Endothelial cell of umbilical vein (primary cell): Measurements from ENCODE around the gene MOB3A. TPM values are rescaled to one million over a fixed set of nuclear protein-coding genes. Genes with fewer than 3 reads are reported as not detected.

ENCODE experiments used
- BruUV-seq: library from RNA; stranded (reverse); fragments of 400-500 nt; replicated peaks from 2 replicates; lab custom pipeline; 2021; lab: Mats Ljungman, UMichigan
- CTCF ChIA-PET: fragments of 300-600, 350-600 bp; sonication (Branson Sonifier 250); formaldehyde crosslinking; loops from one replicate; lab custom pipeline; 2021; ENCODE audit warnings: antibody characterized with exemption, inconsistent platforms; lab: Charles Lee
- POLR2A ChIA-PET: fragments of 300-600, 350-600 bp; sonication (Branson Sonifier 250); formaldehyde crosslinking; loops from one replicate; lab custom pipeline; 2021; ENCODE audit warnings: antibody characterized with exemption, inconsistent platforms; lab: Charles Lee
- DNase-seq: peaks from one replicate; pipeline ENCODE4 v3.0.0-alpha.2; 2011; ENCODE audit warnings: low read depth, low spot score
- FAIRE-seq: peaks from 2 replicates; lab custom pipeline; 2011; peaks lifted over from hg19 to GRCh38; lab: Jason Lieb, UNC
- H2AFZ ChIP-seq: 2 replicates; pipeline ENCODE4 v1.6.0; 2012; ENCODE audit warnings: low read depth, low read length, control low read depth, inconsistent platforms
- H3K27ac ChIP-seq: 2 replicates; pipeline ENCODE4 v1.5.1; 2011; ENCODE audit warnings: low read depth, mild to moderate bottlenecking, control low read depth, low read length, moderate library complexity; ENCODE audit not compliant: insufficient read depth
- H3K27me3 ChIP-seq, 2 experiments: 2 replicates each; pipeline versions ENCODE4 v1.6.0 to v1.6.1; 2011; ENCODE audit warnings: low read length in 2 of 2, mixed read lengths in 1 of 2; ENCODE audit not compliant: control insufficient read depth in 2 of 2, insufficient read depth in 2 of 2
- H3K36me3 ChIP-seq, 2 experiments: 2 replicates in 1 of 2; 3 replicates in 1 of 2; pipeline ENCODE4 v1.5.1; 2011; ENCODE audit warnings: low read length in 2 of 2, mild to moderate bottlenecking in 1 of 2, moderate library complexity in 1 of 2; ENCODE audit not compliant: control insufficient read depth in 2 of 2, insufficient read depth in 2 of 2; ENCODE audit errors: extremely low read depth in 1 of 2
- H3K4me1 ChIP-seq: 3 replicates; pipeline ENCODE4 v1.5.1; 2011; ENCODE audit warnings: mild to moderate bottlenecking, low read length; ENCODE audit not compliant: control insufficient read depth, insufficient read depth; ENCODE audit errors: extremely low read depth
- H3K4me2 ChIP-seq: 2 replicates; pipeline ENCODE4 v1.6.1; 2011; ENCODE audit warnings: low read length, control low read depth, mixed read lengths; ENCODE audit not compliant: insufficient read depth
- H3K4me3 ChIP-seq, 3 experiments: fragments of 200-600 bp in 1 of 3; sonication (generic), shearing (Covaris generic) in 1 of 3; replicated peaks in 1 of 3; 2 replicates each; pipeline ENCODE4 v1.5.1; 2011 to 2016; ENCODE audit warnings: control low read depth in 3 of 3, low read length in 3 of 3, mild to moderate bottlenecking in 2 of 3, inconsistent platforms in 1 of 3, low read depth in 1 of 3, moderate library complexity in 1 of 3; ENCODE audit not compliant: insufficient read depth in 1 of 3
- H3K79me2 ChIP-seq: 2 replicates; pipeline ENCODE4 v1.6.0; 2012; ENCODE audit warnings: low read length, inconsistent platforms; ENCODE audit not compliant: control insufficient read depth, insufficient read depth
- H3K9ac ChIP-seq: replicated peaks from 2 replicates; pipeline ENCODE3; 2011; ENCODE audit warnings: low read length, control low read depth; ENCODE audit not compliant: insufficient read depth; ENCODE audit errors: extremely low read depth
- H3K9me1 ChIP-seq: replicated peaks from 3 replicates; pipeline ENCODE4 v1.6.0; 2011; ENCODE audit warnings: mild to moderate bottlenecking, low read length; ENCODE audit not compliant: control insufficient read depth, insufficient read depth; ENCODE audit errors: extremely low read depth
- H3K9me3 ChIP-seq: replicated peaks from 2 replicates; pipeline ENCODE4 v1.5.1; 2012; ENCODE audit warnings: low read length, inconsistent platforms; ENCODE audit not compliant: control insufficient read depth, insufficient read depth
- H4K20me1 ChIP-seq: replicated peaks from 2 replicates; pipeline ENCODE3; 2011; ENCODE audit warnings: mild to moderate bottlenecking, low read length; ENCODE audit not compliant: control insufficient read depth, insufficient read depth; ENCODE audit errors: extremely low read depth
- EZH2 ChIP-seq: IDR thresholded peaks from 2 replicates; pipeline ENCODE4 v1.6.1; 2012; ENCODE audit warnings: borderline replicate concordance, low read depth, mild to moderate bottlenecking, moderate library complexity, low read length, inconsistent platforms; ENCODE audit not compliant: severe bottlenecking
- FOS ChIP-seq: IDR thresholded peaks from 2 replicates; pipeline ENCODE4 v1.6.1; 2011; ENCODE audit warnings: mild to moderate bottlenecking, low read length, moderate library complexity, borderline replicate concordance; ENCODE audit not compliant: insufficient read depth
- GATA2 ChIP-seq: IDR thresholded peaks from 2 replicates; pipeline ENCODE4 v1.7.0; 2011; ENCODE audit warnings: low read depth, mild to moderate bottlenecking, moderate library complexity, mixed read lengths, low read length; ENCODE audit not compliant: insufficient read length, insufficient read depth
- JUN ChIP-seq: IDR thresholded peaks from 2 replicates; pipeline ENCODE4 v1.6.1; 2011; ENCODE audit warnings: borderline replicate concordance, low read depth; ENCODE audit not compliant: insufficient read length, insufficient read depth
- MYC ChIP-seq: IDR thresholded peaks from one replicate; pipeline ENCODE4 v1.6.1; 2011; ENCODE audit warnings: mild to moderate bottlenecking, low read depth, low read length
- POLR2A ChIP-seq: IDR thresholded peaks from 2 replicates; pipeline ENCODE4 v1.6.1; 2012; ENCODE audit warnings: low read depth, mild to moderate bottlenecking, control low read depth, low read length
- POLR2AphosphoS5 ChIP-seq: IDR thresholded peaks from 2 replicates; pipeline ENCODE4 v1.6.1; 2012; ENCODE audit warnings: low read depth, mild to moderate bottlenecking, control low read depth, low read length, moderate library complexity; ENCODE audit not compliant: insufficient read depth
- dilution Hi-C: fragments of 300-500 bp; cut with MboI; formaldehyde crosslinking; loops from one replicate; pipeline ENCODE4 v1.15.0; 2019; ENCODE audit warnings: low sequenced_read_pairs; ENCODE audit not compliant: extremely low pct_ligation_motif_present
- intact Hi-C: fragments of 100-400 bp; cut with micrococcal nuclease; formaldehyde crosslinking; loops from one replicate; pipeline ENCODE4 v1.10.0; 2022
- polyA plus RNA-seq, 4 experiments: library from polyadenylated mRNA; depleted of rRNA in 3 of 4; stranded (reverse) in 3 of 4; unstranded in 1 of 4; fragments of >200 nt; gene quantifications; 2 replicates each; pipeline versions ENCODE4 v1.2.1 to v1.2.3, GENCODE V29; 2011 to 2012; ENCODE audit warnings: missing spikeins in 1 of 4
- total RNA-seq: library from RNA; stranded (reverse); gene quantifications from 2 replicates; pipeline ENCODE4 v1.2.3, GENCODE V29; 2021
- TF ChIP-seq, protein P1 (sequence below): IDR thresholded peaks from 2 replicates; pipeline ENCODE4 v1.6.1; 2011; ENCODE audit not compliant: insufficient read depth, insufficient read length
- TF ChIP-seq, protein P2 (sequence below), 2 donors: IDR thresholded peaks; 1 replicate in 1 of 2; 2 replicates in 1 of 2; pipeline ENCODE4 v1.5.1; 2011; ENCODE audit warnings: low read length in 2 of 2, mild to moderate bottlenecking in 2 of 2, moderate library complexity in 2 of 2, control low read depth in 1 of 2, inconsistent platforms in 1 of 2, low read depth in 1 of 2; ENCODE audit not compliant: insufficient read depth in 1 of 2; ENCODE audit errors: extremely low read depth in 1 of 2

Gene MOB3A
- total and polyA plus RNA-seq, 2 donors (not counting 3 experiments of a cell fraction or from before 2014, with no cell fraction given): 46.5 to 59.7 TPM

GRCh38 chr19:2036424-2036823 is 59.7 kb downstream of the MOB3A start:
- Histone ChIP-seq H3K9ac (no peak overlapping the region), H3K9me1 (no peaks in the 10 kb centered on the region), H2AFZ (no peak overlapping the region), H4K20me1 (no peaks in the 10 kb centered on the region), H3K4me3 (no peak overlapping the region), H3K36me3 (peaks cover 0 to 29% of the 10 kb centered on the region in 2 experiments), H3K4me2 (no peak overlapping the region), H3K79me2 (no peaks in the 10 kb centered on the region), H3K27ac (no peak overlapping the region), H3K9me3 (no peaks in the 10 kb centered on the region), H3K27me3 (no peaks in the 10 kb centered on the region), H3K4me1 (peaks cover 13% of the 10 kb centered on the region)
- TF ChIP-seq FOS: no peak
- TF ChIP-seq, protein P1, sequence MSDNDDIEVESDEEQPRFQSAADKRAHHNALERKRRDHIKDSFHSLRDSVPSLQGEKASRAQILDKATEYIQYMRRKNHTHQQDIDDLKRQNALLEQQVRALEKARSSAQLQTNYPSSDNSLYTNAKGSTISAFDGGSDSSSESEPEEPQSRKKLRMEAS: no peak
- no peak for TF ChIP-seq POLR2A
- no peak for TF ChIP-seq EZH2
- TF ChIP-seq JUN: no peak
- TF ChIP-seq, protein P2, sequence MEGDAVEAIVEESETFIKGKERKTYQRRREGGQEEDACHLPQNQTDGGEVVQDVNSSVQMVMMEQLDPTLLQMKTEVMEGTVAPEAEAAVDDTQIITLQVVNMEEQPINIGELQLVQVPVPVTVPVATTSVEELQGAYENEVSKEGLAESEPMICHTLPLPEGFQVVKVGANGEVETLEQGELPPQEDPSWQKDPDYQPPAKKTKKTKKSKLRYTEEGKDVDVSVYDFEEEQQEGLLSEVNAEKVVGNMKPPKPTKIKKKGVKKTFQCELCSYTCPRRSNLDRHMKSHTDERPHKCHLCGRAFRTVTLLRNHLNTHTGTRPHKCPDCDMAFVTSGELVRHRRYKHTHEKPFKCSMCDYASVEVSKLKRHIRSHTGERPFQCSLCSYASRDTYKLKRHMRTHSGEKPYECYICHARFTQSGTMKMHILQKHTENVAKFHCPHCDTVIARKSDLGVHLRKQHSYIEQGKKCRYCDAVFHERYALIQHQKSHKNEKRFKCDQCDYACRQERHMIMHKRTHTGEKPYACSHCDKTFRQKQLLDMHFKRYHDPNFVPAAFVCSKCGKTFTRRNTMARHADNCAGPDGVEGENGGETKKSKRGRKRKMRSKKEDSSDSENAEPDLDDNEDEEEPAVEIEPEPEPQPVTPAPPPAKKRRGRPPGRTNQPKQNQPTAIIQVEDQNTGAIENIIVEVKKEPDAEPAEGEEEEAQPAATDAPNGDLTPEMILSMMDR (IDR thresholded peaks at IDR 0.05; ENCODE audit: extremely low read depth in 1 of 2, insufficient read depth in 1 of 2, low read depth in 1 of 2, low read length in 2 of 2): no peak
- no peak for TF ChIP-seq POLR2AphosphoS5
- no peak for TF ChIP-seq MYC
- no peak for TF ChIP-seq GATA2
- intact Hi-C loops: no loop called here
- BruUV-seq: no TSS peak
- ChIA-PET POLR2A (no interaction called here), CTCF (no interaction called here)
- DNase-seq (no peak), FAIRE-seq (no peak)
- dilution Hi-C loops: no loop called here
